H9 (cell line): ENCODE results near the gene CENPO. TPM values are rescaled to one million over a fixed set of nuclear protein-coding genes. Genes with fewer than 3 reads are reported as not detected.

Source experiments
- DNase-seq: peaks from one replicate; pipeline ENCODE4 v3.0.0-alpha.2; 2017
- H2AFZ ChIP-seq: one replicate; pipeline ENCODE4 v1.6.1; 2013; ENCODE audit warnings: mild to moderate bottlenecking, low read length, control low read depth, moderate library complexity
- H2AK5ac ChIP-seq: 2 replicates; pipeline ENCODE4 v1.6.1; 2013; ENCODE audit warnings: low read length, control low read depth, mixed read lengths; ENCODE audit not compliant: insufficient read length
- H2BK120ac ChIP-seq: one replicate; pipeline ENCODE4 v1.6.1; 2013; ENCODE audit warnings: low read depth, mild to moderate bottlenecking, low read length, control low read depth, inconsistent platforms; ENCODE audit not compliant: poor library complexity, severe bottlenecking
- H2BK12ac ChIP-seq: 2 replicates; pipeline ENCODE4 v1.6.1; 2013; ENCODE audit warnings: low read length, control low read depth, mixed read lengths, low read depth; ENCODE audit not compliant: insufficient read length
- H2BK15ac ChIP-seq: 2 replicates; pipeline ENCODE4 v1.6.1; 2013; ENCODE audit warnings: low read depth, low read length, control low read depth
- H2BK20ac ChIP-seq: one replicate; pipeline ENCODE4 v1.6.1; 2013; ENCODE audit warnings: low read depth, mild to moderate bottlenecking, low read length, control low read depth, inconsistent platforms; ENCODE audit not compliant: poor library complexity, severe bottlenecking
- H2BK5ac ChIP-seq: 2 replicates; pipeline ENCODE4 v1.6.1; 2013; ENCODE audit warnings: low read length, control low read depth, mixed read lengths; ENCODE audit not compliant: insufficient read length
- H3K14ac ChIP-seq: 2 replicates; pipeline ENCODE4 v1.6.1; 2013; ENCODE audit warnings: low read length, control low read depth; ENCODE audit not compliant: insufficient read depth
- H3K18ac ChIP-seq: 2 replicates; pipeline ENCODE4 v1.6.1; 2013; ENCODE audit warnings: low read depth, mild to moderate bottlenecking, mixed read lengths, low read length, control low read depth; ENCODE audit not compliant: insufficient read length
- H3K23ac ChIP-seq: 2 replicates; pipeline ENCODE4 v1.6.1; 2013; ENCODE audit warnings: low read length, control low read depth, mixed read lengths, low read depth; ENCODE audit not compliant: insufficient read length
- H3K23me2 ChIP-seq: 2 replicates; pipeline ENCODE4 v1.6.1; 2013; ENCODE audit warnings: low read depth, mild to moderate bottlenecking, mixed read lengths, low read length, control low read depth; ENCODE audit not compliant: insufficient read length, poor library complexity, severe bottlenecking
- H3K27ac ChIP-seq: 2 replicates; pipeline ENCODE4 v1.5.1; 2013; ENCODE audit warnings: low read length, control low read depth, mixed read lengths, low read depth; ENCODE audit not compliant: insufficient read length
- H3K27me3 ChIP-seq: 2 replicates; pipeline ENCODE4 v1.6.1; 2013; ENCODE audit warnings: low read length, control low read depth, inconsistent platforms; ENCODE audit not compliant: insufficient read depth
- H3K4ac ChIP-seq: 2 replicates; pipeline ENCODE4 v1.6.1; 2013; ENCODE audit warnings: low read depth, mild to moderate bottlenecking, control low read depth, inconsistent platforms, low read length, moderate library complexity
- H3K4me1 ChIP-seq: 2 replicates; pipeline ENCODE4 v1.6.1; 2013; ENCODE audit warnings: low read length, control low read depth, inconsistent platforms; ENCODE audit not compliant: insufficient read depth
- H3K4me2 ChIP-seq: 2 replicates; pipeline ENCODE4 v1.6.1; 2013; ENCODE audit warnings: low read length, control low read depth, mixed read lengths; ENCODE audit not compliant: insufficient read length, insufficient read depth
- H3K56ac ChIP-seq: 2 replicates; pipeline ENCODE4 v1.6.1; 2013; ENCODE audit warnings: low read depth, mild to moderate bottlenecking, mixed read lengths, low read length, control low read depth; ENCODE audit not compliant: insufficient read length
- H3K79me1 ChIP-seq: 2 replicates; pipeline ENCODE4 v1.6.1; 2013; ENCODE audit warnings: low read depth, mild to moderate bottlenecking, moderate library complexity, low read length, control low read depth, inconsistent platforms; ENCODE audit not compliant: insufficient read depth, poor library complexity, severe bottlenecking
- H3K79me2 ChIP-seq: 2 replicates; pipeline ENCODE4 v1.6.1; 2013; ENCODE audit warnings: low read length, control low read depth, inconsistent platforms; ENCODE audit not compliant: insufficient read depth
- H3K9ac ChIP-seq: 2 replicates; pipeline ENCODE4 v1.6.1; 2013; ENCODE audit warnings: low read length, control low read depth, mixed read lengths; ENCODE audit not compliant: insufficient read length; ENCODE audit errors: extremely low read depth
- H3K9me3 ChIP-seq: one replicate; pipeline ENCODE4 v1.6.1; 2013; ENCODE audit warnings: low read depth, low read length, inconsistent platforms; ENCODE audit not compliant: control insufficient read depth
- H3T11ph ChIP-seq: one replicate; pipeline ENCODE4 v1.6.1; 2013; ENCODE audit warnings: mild to moderate bottlenecking, low read length, control low read depth, inconsistent platforms
- H4K20me1 ChIP-seq: one replicate; pipeline ENCODE4 v1.6.1; 2013; ENCODE audit not compliant: control insufficient read depth, insufficient read length, insufficient read depth
- H4K5ac ChIP-seq: 2 replicates; pipeline ENCODE4 v1.6.1; 2013; ENCODE audit warnings: low read depth, mild to moderate bottlenecking, mixed read lengths, low read length, control low read depth; ENCODE audit not compliant: insufficient read length
- H4K8ac ChIP-seq: replicated peaks from 2 replicates; pipeline ENCODE4 v1.6.1; 2013; ENCODE audit warnings: low read length, control low read depth, mixed read lengths, low read depth; ENCODE audit not compliant: insufficient read length
- H4K91ac ChIP-seq: 2 replicates; pipeline ENCODE4 v1.6.1; 2013; ENCODE audit warnings: low read depth, mild to moderate bottlenecking, moderate library complexity, mixed read lengths, low read length, control low read depth; ENCODE audit not compliant: insufficient read length
- H3K27ac Mint-ChIP-seq, 3 experiments: 2 replicates in 2 of 3; 3 replicates in 1 of 3; pipeline ENCODE4 v1.8.0; 2020 to 2021; ENCODE audit warnings: mixed read lengths in 3 of 3, mild to moderate bottlenecking in 1 of 3, moderate library complexity in 1 of 3
- H3K27me3 Mint-ChIP-seq: 2 replicates; pipeline ENCODE4 v1.8.0; 2021; ENCODE audit warnings: low read depth, mild to moderate bottlenecking, moderate library complexity, mixed read lengths
- H3K36me3 Mint-ChIP-seq, 3 experiments: 2 replicates in 2 of 3; 3 replicates in 1 of 3; pipeline ENCODE4 v1.8.0; 2020 to 2021; ENCODE audit warnings: low read depth in 3 of 3, mixed read lengths in 3 of 3; ENCODE audit not compliant: insufficient read depth in 1 of 3
- H3K4me1 Mint-ChIP-seq, 2 experiments: 2 replicates each; pipeline ENCODE4 v1.8.0; 2020; ENCODE audit warnings: mixed read lengths in 2 of 2
- H3K4me3 Mint-ChIP-seq, 2 experiments: 2 replicates in 1 of 2; 3 replicates in 1 of 2; pipeline ENCODE4 v1.8.0; 2020 to 2021; ENCODE audit warnings: mild to moderate bottlenecking in 2 of 2, mixed read lengths in 2 of 2, moderate library complexity in 1 of 2
- H3K9me3 Mint-ChIP-seq, 2 experiments: 2 replicates in 1 of 2; 3 replicates in 1 of 2; pipeline ENCODE4 v1.8.0; 2020; ENCODE audit warnings: mild to moderate bottlenecking in 2 of 2, mixed read lengths in 2 of 2, moderate library complexity in 1 of 2
- WGBS: extraction: QIAGEN DNeasy Blood & Tissue Kit; methylation state at CpG from one replicate; pipeline ENCODE4 v1.1.7; 2013; ENCODE audit warnings: missing lambda C conversion rate, low lambda C conversion rate, mixed read lengths; ENCODE audit not compliant: insufficient read length; ENCODE audit errors: extremely low coverage; 5-methylcytosine and 5-hydroxymethylcytosine counted together
- total RNA-seq: library from RNA; stranded (reverse); gene quantifications from 2 replicates; pipeline ENCODE4 v1.2.1, GENCODE V29; 2021
- TF ChIP-seq, protein P1 (sequence below): fragments of 200-600 bp; sonication (generic); conservative IDR thresholded peaks from 3 replicates; pipeline ENCODE4 v1.8.0; 2021; ENCODE audit warnings: antibody characterized with exemption, mild to moderate bottlenecking

CENPO gene
- total RNA-seq, 1 experiment from 2014 or later, result 49.5 TPM

DNA sequence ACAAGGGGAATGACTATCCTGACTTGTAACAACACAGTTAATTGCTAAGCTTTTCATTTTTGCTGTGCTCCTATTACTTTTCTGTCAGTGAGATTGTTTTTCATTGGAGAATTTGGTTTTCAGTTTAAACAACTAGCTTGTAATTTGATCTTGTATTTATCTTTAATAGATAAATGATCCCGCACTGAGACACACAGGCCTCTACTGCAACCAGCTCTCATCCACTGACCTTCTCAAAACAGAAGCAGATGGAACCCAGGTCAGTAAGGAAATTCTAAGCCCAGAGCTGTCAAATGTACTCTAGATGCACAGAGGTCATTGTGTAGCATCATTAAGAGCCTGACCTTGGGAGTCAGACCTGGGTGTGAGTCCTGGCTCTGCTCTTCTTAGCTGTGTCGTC is 30.7 kb upstream of the CENPO start:
- Histone ChIP-seq H2AK5ac (no peak overlapping the region), H4K20me1 (no peaks in the 10 kb centered on the region), H3K9ac (no peak overlapping the region), H3K79me2 (no peaks in the 10 kb centered on the region), H4K91ac (no peak overlapping the region), H3K9me3 (no peaks in the 10 kb centered on the region), H3K14ac (no peak overlapping the region), H3K4me2 (no peak overlapping the region), H2BK20ac (no peak overlapping the region), H2BK5ac (no peak overlapping the region), H2BK120ac (no peak overlapping the region), H4K8ac (no peak overlapping the region), H3K27ac (no peak overlapping the region), H2BK12ac (no peak overlapping the region), H3K4ac (no peak overlapping the region), H4K5ac (no peak overlapping the region), H3T11ph (no peak overlapping the region), H3K79me1 (no peaks in the 10 kb centered on the region), H2BK15ac (no peak overlapping the region), H3K56ac (no peak overlapping the region), H3K27me3 (no peaks in the 10 kb centered on the region), H3K23ac (no peak overlapping the region), H3K4me1 (no peaks in the 10 kb centered on the region), H2AFZ (no peak overlapping the region), H3K23me2 (no peaks in the 10 kb centered on the region), H3K18ac (no peak overlapping the region)
- Mint-ChIP-seq H3K27me3 (no peaks in the 10 kb centered on the region), H3K4me3 (no peak overlapping the region), H3K36me3 (peaks cover 3 to 22% (median 4%) of the 10 kb centered on the region in 3 experiments; a peak in 5 of 7 replicates), H3K4me1 (no peaks in the 10 kb centered on the region; a peak in 1 of 4 replicates), H3K27ac (no peak overlapping the region), H3K9me3 (no peaks in the 10 kb centered on the region)
- TF ChIP-seq, protein P1, sequence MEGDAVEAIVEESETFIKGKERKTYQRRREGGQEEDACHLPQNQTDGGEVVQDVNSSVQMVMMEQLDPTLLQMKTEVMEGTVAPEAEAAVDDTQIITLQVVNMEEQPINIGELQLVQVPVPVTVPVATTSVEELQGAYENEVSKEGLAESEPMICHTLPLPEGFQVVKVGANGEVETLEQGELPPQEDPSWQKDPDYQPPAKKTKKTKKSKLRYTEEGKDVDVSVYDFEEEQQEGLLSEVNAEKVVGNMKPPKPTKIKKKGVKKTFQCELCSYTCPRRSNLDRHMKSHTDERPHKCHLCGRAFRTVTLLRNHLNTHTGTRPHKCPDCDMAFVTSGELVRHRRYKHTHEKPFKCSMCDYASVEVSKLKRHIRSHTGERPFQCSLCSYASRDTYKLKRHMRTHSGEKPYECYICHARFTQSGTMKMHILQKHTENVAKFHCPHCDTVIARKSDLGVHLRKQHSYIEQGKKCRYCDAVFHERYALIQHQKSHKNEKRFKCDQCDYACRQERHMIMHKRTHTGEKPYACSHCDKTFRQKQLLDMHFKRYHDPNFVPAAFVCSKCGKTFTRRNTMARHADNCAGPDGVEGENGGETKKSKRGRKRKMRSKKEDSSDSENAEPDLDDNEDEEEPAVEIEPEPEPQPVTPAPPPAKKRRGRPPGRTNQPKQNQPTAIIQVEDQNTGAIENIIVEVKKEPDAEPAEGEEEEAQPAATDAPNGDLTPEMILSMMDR, result no peak
- no peak for DNase-seq
- no CpG with 5 or more reads among the region's 2 CpGs for WGBS
